Liver (tissue), 9 donors: ENCODE measurements around the gene SLC18A3. TPM values are rescaled to one million over a fixed set of nuclear protein-coding genes. Genes with fewer than 3 reads are reported as not detected.

Source experiments
- DNase-seq: peaks from one replicate; pipeline ENCODE4 v3.0.0-alpha.2; 2017; ENCODE audit warnings: low spot score
- H3K27ac ChIP-seq, 2 donors: one replicate each; pipeline ENCODE4 v1.7.0; 2013; ENCODE audit warnings: inconsistent platforms in 2 of 2, low read length in 2 of 2, control low read depth in 1 of 2, low read depth in 1 of 2, mild to moderate bottlenecking in 1 of 2
- H3K27me3 ChIP-seq, 4 donors: one replicate each; pipeline versions ENCODE4 v1.6.1 to v1.7.0; 2013; ENCODE audit warnings: low read length in 3 of 4, inconsistent platforms in 1 of 4, mild to moderate bottlenecking in 1 of 4, moderate library complexity in 1 of 4; ENCODE audit not compliant: control insufficient read depth in 4 of 4, insufficient read depth in 4 of 4
- H3K36me3 ChIP-seq, 4 donors: one replicate each; pipeline versions ENCODE4 v1.6.1 to v1.7.0; 2013; ENCODE audit warnings: low read length in 3 of 4, mild to moderate bottlenecking in 3 of 4, low read depth in 1 of 4, moderate library complexity in 1 of 4; ENCODE audit not compliant: control insufficient read depth in 4 of 4, insufficient read depth in 3 of 4
- H3K4me1 ChIP-seq, 4 donors: one replicate each; pipeline versions ENCODE4 v1.6.1 to v1.7.0; 2013; ENCODE audit warnings: low read length in 3 of 4, mild to moderate bottlenecking in 3 of 4, moderate library complexity in 1 of 4; ENCODE audit not compliant: control insufficient read depth in 4 of 4, insufficient read depth in 4 of 4
- H3K4me3 ChIP-seq, 3 donors: one replicate each; pipeline versions ENCODE4 v1.6.1 to v1.7.0; 2013; ENCODE audit warnings: low read length in 3 of 3, control low read depth in 1 of 3, low read depth in 1 of 3, mild to moderate bottlenecking in 1 of 3
- H3K9ac ChIP-seq, 2 donors: one replicate each; pipeline ENCODE4 v1.7.0; 2013; ENCODE audit warnings: low read length in 2 of 2, mild to moderate bottlenecking in 2 of 2, moderate library complexity in 2 of 2, control low read depth in 1 of 2, low read depth in 1 of 2
- H3K9me3 ChIP-seq, 4 donors: one replicate each; pipeline versions ENCODE4 v1.6.1 to v1.7.0; 2013; ENCODE audit warnings: low read length in 3 of 4; ENCODE audit not compliant: control insufficient read depth in 4 of 4
- EGR1 ChIP-seq, 2 donors: IDR thresholded peaks; 2 replicates each; pipeline ENCODE4 v1.6.1; 2016 to 2018; ENCODE audit warnings: antibody characterized with exemption in 2 of 2, low read depth in 2 of 2
- FOXA1 ChIP-seq: IDR thresholded peaks from 2 replicates; pipeline ENCODE4 v1.6.1; 2016; ENCODE audit warnings: antibody characterized with exemption
- FOXA2 ChIP-seq: IDR thresholded peaks from 2 replicates; pipeline ENCODE4 v1.6.1; 2016; ENCODE audit warnings: antibody characterized with exemption
- GABPA ChIP-seq, 2 donors: IDR thresholded peaks in 1 of 2; conservative IDR thresholded peaks in 1 of 2; 2 replicates each; pipeline ENCODE4 v1.6.1; 2016; ENCODE audit warnings: antibody characterized with exemption in 2 of 2, mild to moderate bottlenecking in 1 of 2, moderate library complexity in 1 of 2
- HNF4A ChIP-seq, 2 donors: conservative IDR thresholded peaks; 2 replicates each; pipeline ENCODE4 v1.6.1; 2016; ENCODE audit warnings: antibody characterized with exemption in 2 of 2, mild to moderate bottlenecking in 2 of 2
- HNF4G ChIP-seq: IDR thresholded peaks from 2 replicates; pipeline ENCODE4 v1.6.1; 2016; ENCODE audit warnings: antibody characterized with exemption
- JUND ChIP-seq, 2 donors: IDR thresholded peaks; 2 replicates each; pipeline ENCODE4 v1.6.1; 2016; ENCODE audit warnings: antibody characterized with exemption in 2 of 2
- NR2F2 ChIP-seq: IDR thresholded peaks from 2 replicates; pipeline ENCODE4 v1.6.1; 2016; ENCODE audit warnings: antibody characterized with exemption
- RAD21 ChIP-seq, 2 donors: IDR thresholded peaks; 2 replicates each; pipeline ENCODE4 v1.6.1; 2016; ENCODE audit warnings: antibody characterized with exemption in 2 of 2, mild to moderate bottlenecking in 2 of 2
- RXRA ChIP-seq, 2 donors: IDR thresholded peaks; 2 replicates each; pipeline ENCODE4 v1.6.1; 2017 to 2018; ENCODE audit warnings: antibody characterized with exemption in 2 of 2, mild to moderate bottlenecking in 1 of 2
- SP1 ChIP-seq: IDR thresholded peaks from 2 replicates; pipeline ENCODE4 v1.6.1; 2018; ENCODE audit warnings: antibody characterized with exemption, mild to moderate bottlenecking
- TAF1 ChIP-seq: conservative IDR thresholded peaks from 2 replicates; pipeline ENCODE4 v1.6.1; 2016; ENCODE audit warnings: antibody characterized with exemption, mild to moderate bottlenecking
- YY1 ChIP-seq: IDR thresholded peaks from 2 replicates; pipeline ENCODE4 v1.6.1; 2016; ENCODE audit warnings: antibody characterized with exemption, mild to moderate bottlenecking
- ZBTB33 ChIP-seq: IDR thresholded peaks from 2 replicates; pipeline ENCODE4 v1.6.1; 2016; ENCODE audit warnings: antibody characterized with exemption
- WGBS: extraction: QIAGEN DNeasy Blood & Tissue Kit; methylation state at CpG from one replicate; pipeline ENCODE4 v1.1.7; 2013; 5-methylcytosine and 5-hydroxymethylcytosine counted together
- polyA plus RNA-seq, 2 donors: library from polyadenylated mRNA; stranded (reverse) in 1 of 2; unstranded in 1 of 2; fragments of 200-250 nt in 1 of 2; fragments of >200 nt in 1 of 2; fragmentation: Nextera tagmentation in 1 of 2; extraction: Ambion mirVana in 1 of 2; gene quantifications; one replicate each; pipeline versions ENCODE4 v1.2.1 to v1.2.3, GENCODE V29; 2013 to 2015
- total RNA-seq, 2 donors: library from RNA; depleted of rRNA; stranded (reverse); fragments of >200 nt; gene quantifications; one replicate each; pipeline ENCODE4 v1.2.3, GENCODE V29; 2014
- TF ChIP-seq, protein P1 (sequence below): IDR thresholded peaks from 2 replicates; pipeline ENCODE4 v1.6.1; 2016; ENCODE audit warnings: antibody characterized with exemption, mild to moderate bottlenecking
- TF ChIP-seq, protein P2 (sequence below): IDR thresholded peaks from 2 replicates; pipeline ENCODE4 v1.6.1; 2016; ENCODE audit warnings: antibody characterized with exemption
- TF ChIP-seq, protein P3 (sequence below): IDR thresholded peaks from 2 replicates; pipeline ENCODE4 v1.6.1; 2016; ENCODE audit warnings: antibody characterized with exemption
- donor health status: healthy.
- donor health status: healthy.
- donor health status: healthy.
- donor health status: healthy.
- donor health status: healthy.

The SLC18A3 gene
- total and polyA plus RNA-seq, 4 donors: not detected

GRCh38 chr10:49560526-49560925 lies 49.6 kb upstream of the SLC18A3 start:
- Histone ChIP-seq H3K27ac (no peak overlapping the region), H3K9ac (no peak overlapping the region), H3K9me3 (no peaks in the 10 kb centered on the region), H3K4me1 (peaks cover 0 to 3% (median 0%) of the 10 kb centered on the region in 4 donors), H3K4me3 (no peak overlapping the region), H3K36me3 (no peaks in the 10 kb centered on the region), H3K27me3 (peaks cover 0 to 8% (median 3%) of the 10 kb centered on the region in 4 donors)
- DNase-seq: no peak
- WGBS: 61% methylated on average over 2 of the region's 2 CpGs
- no peak for TF ChIP-seq JUND (IDR thresholded peaks at IDR 0.05)
- TF ChIP-seq YY1: no peak
- TF ChIP-seq EGR1 (IDR thresholded peaks at IDR 0.05; ENCODE audit: low read depth in 2 of 2): no peak
- no peak for TF ChIP-seq GABPA (IDR thresholded peaks at IDR 0.05 in 1 of 2, conservative IDR thresholded peaks at IDR 0.05 in 1 of 2)
- TF ChIP-seq, protein P1, sequence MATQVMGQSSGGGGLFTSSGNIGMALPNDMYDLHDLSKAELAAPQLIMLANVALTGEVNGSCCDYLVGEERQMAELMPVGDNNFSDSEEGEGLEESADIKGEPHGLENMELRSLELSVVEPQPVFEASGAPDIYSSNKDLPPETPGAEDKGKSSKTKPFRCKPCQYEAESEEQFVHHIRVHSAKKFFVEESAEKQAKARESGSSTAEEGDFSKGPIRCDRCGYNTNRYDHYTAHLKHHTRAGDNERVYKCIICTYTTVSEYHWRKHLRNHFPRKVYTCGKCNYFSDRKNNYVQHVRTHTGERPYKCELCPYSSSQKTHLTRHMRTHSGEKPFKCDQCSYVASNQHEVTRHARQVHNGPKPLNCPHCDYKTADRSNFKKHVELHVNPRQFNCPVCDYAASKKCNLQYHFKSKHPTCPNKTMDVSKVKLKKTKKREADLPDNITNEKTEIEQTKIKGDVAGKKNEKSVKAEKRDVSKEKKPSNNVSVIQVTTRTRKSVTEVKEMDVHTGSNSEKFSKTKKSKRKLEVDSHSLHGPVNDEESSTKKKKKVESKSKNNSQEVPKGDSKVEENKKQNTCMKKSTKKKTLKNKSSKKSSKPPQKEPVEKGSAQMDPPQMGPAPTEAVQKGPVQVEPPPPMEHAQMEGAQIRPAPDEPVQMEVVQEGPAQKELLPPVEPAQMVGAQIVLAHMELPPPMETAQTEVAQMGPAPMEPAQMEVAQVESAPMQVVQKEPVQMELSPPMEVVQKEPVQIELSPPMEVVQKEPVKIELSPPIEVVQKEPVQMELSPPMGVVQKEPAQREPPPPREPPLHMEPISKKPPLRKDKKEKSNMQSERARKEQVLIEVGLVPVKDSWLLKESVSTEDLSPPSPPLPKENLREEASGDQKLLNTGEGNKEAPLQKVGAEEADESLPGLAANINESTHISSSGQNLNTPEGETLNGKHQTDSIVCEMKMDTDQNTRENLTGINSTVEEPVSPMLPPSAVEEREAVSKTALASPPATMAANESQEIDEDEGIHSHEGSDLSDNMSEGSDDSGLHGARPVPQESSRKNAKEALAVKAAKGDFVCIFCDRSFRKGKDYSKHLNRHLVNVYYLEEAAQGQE: no peak
- no peak for TF ChIP-seq NR2F2

DNA sequence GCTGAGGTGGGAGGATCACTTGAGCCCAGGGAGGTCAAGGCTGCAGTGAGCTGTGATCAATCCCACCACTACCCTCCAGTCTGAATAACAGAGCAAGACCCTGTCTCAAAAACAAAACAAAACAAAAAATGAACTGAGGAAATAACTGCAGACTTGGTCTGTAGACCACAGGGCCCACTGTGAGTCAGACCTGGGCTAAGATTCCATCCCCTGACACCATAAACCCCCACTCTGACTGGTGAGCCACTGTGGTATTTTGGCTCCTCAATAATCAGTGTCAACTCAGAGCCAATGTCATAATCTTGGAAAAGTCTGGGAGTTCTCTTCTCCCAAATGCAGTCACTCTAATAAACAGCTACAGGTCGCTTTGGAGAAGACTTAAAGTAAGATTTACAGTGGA lies 47.2 kb upstream of the SLC18A3 start:
- no peaks in the 10 kb centered on the region for H3K36me3 ChIP-seq
- 84% methylated on average over 1 of the region's 1 CpG for WGBS
- DNase-seq: no peak
- TF ChIP-seq FOXA2: no peak
- no peak for TF ChIP-seq YY1
- TF ChIP-seq HNF4G: no peak
- TF ChIP-seq RXRA (IDR thresholded peaks at IDR 0.05): no peak
- H3K9ac ChIP-seq: no peak overlapping the region
- H3K4me3 ChIP-seq: no peak overlapping the region
- no peaks in the 10 kb centered on the region for H3K9me3 ChIP-seq
- H3K27me3 ChIP-seq: peaks cover 0 to 8% (median 3%) of the 10 kb centered on the region in 4 donors
- no peak overlapping the region for H3K27ac ChIP-seq
- H3K4me1 ChIP-seq: no peaks in the 10 kb centered on the region

DNA sequence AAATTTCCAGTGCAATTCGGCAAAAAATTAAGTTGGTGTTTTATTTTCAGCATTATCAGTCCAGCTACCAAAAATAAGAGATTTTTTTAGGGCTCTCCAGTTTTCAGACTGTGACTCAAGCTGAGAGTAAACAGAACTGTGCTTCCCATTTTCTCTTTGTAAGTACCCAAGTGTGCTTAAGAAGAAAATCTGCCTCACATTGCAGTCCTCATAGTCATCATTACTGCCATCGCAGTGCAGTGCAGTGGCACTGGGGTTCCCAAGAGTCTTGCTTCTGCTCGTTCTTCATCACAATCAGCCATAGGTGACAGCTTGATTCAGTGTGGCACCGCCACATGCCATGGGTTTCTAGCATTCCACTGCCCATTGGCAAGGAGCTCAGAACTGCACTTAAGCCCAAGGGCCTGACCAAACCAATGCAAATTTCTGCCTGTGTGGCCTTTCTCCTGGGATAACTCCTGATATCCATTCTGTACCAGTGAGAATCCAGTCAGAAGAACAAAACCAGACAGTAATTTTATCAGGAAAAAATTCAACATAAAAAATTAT lies 45.6 kb upstream of the SLC18A3 start:
- 82% methylated on average over 4 of the region's 4 CpGs for WGBS
- Histone ChIP-seq H3K36me3 (no peaks in the 10 kb centered on the region), H3K9ac (no peak overlapping the region), H3K4me1 (no peaks in the 10 kb centered on the region), H3K27me3 (peaks cover 0 to 8% (median 3%) of the 10 kb centered on the region in 4 donors), H3K4me3 (no peak overlapping the region), H3K9me3 (peaks cover 0 to 8% (median 4%) of the 10 kb centered on the region in 4 donors), H3K27ac (no peak overlapping the region)
- no peak for DNase-seq
- TF ChIP-seq RAD21 (IDR thresholded peaks at IDR 0.05) (no peak), HNF4G (no peak), GABPA (IDR thresholded peaks at IDR 0.05 in 1 of 2, conservative IDR thresholded peaks at IDR 0.05 in 1 of 2) (no peak), TAF1 (no peak), HNF4A (conservative IDR thresholded peaks at IDR 0.05) (no peak), NR2F2 (no peak), SP1 (no peak), FOXA2 (no peak), FOXA1 (no peak), EGR1 (IDR thresholded peaks at IDR 0.05; ENCODE audit: low read depth in 2 of 2) (no peak), JUND (IDR thresholded peaks at IDR 0.05) (no peak), ZBTB33 (no peak)
- TF ChIP-seq, protein P2, sequence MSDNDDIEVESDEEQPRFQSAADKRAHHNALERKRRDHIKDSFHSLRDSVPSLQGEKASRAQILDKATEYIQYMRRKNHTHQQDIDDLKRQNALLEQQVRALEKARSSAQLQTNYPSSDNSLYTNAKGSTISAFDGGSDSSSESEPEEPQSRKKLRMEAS: no peak
- TF ChIP-seq, protein P3, sequence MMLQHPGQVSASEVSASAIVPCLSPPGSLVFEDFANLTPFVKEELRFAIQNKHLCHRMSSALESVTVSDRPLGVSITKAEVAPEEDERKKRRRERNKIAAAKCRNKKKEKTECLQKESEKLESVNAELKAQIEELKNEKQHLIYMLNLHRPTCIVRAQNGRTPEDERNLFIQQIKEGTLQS: no peak
